Activated CD4-positive, alpha-beta T cell treated with anti-CD3 and anti-CD28 coated beads for 1 hour (primary cell): ENCODE results near the gene HOXD8.

Experiments used
- DNase-seq: peaks from one replicate; pipeline ENCODE4 v3.0.0-alpha.2; 2020

HOXD8 gene

GRCh38 chr2:176091329-176092258, 37.9 kb upstream of the HOXD8 start:
- DNase-seq: no peak

GRCh38 chr2:176092270-176093144, 37.0 kb upstream of the HOXD8 start, which contains the start of gene HOXD13:
TSS of gene HOXD13 (plus strand) at chr2:176092721. CDS start at chr2:176092891, 170 bp downstream.
- no peak for DNase-seq

- no peak for DNase-seq
These were observed 36.2 kb upstream of the HOXD8 start for GRCh38 chr2:176093145-176093897.

GRCh38 chr2:176093898-176094249, 35.6 kb upstream of the HOXD8 start:
- no peak for DNase-seq

- DNase-seq: no peak
These were observed 35.2 kb upstream of the HOXD8 start for GRCh38 chr2:176094349-176094748.

GRCh38 chr2:176095421-176095820, 34.1 kb upstream of the HOXD8 start:
- no peak for DNase-seq

GRCh38 chr2:176096243-176096985, 33.1 kb upstream of the HOXD8 start:
- no peak for DNase-seq

GRCh38 chr2:176096986-176097819, 32.3 kb upstream of the HOXD8 start:
- DNase-seq: peak; percentile 36

- DNase-seq: no peak
These were observed 31.6 kb upstream of the HOXD8 start for GRCh38 chr2:176097820-176098365.

- no peak for DNase-seq
These were observed 30.9 kb upstream of the HOXD8 start for GRCh38 chr2:176098366-176099158.

GRCh38 chr2:176099159-176099727, 30.3 kb upstream of the HOXD8 start:
- DNase-seq: no peak

GRCh38 chr2:176099728-176100546, 29.6 kb upstream of the HOXD8 start, which contains the start of gene HOXD12:
TSS of gene HOXD12 (plus strand) at chr2:176099795. CDS start at chr2:176099802, 7 bp downstream.
- DNase-seq: no peak

GRCh38 chr2:176100547-176101140, 28.9 kb upstream of the HOXD8 start:
- no peak for DNase-seq

- DNase-seq: no peak
These were observed 28.2 kb upstream of the HOXD8 start for GRCh38 chr2:176101216-176101830.

GRCh38 chr2:176101842-176102241, 27.7 kb upstream of the HOXD8 start:
- no peak for DNase-seq

GRCh38 chr2:176102309-176102866, 27.1 kb upstream of the HOXD8 start:
- no peak for DNase-seq

- DNase-seq: no peak
These were observed 26.3 kb upstream of the HOXD8 start for GRCh38 chr2:176103194-176103593.
